ENCODE measurements around the gene CIITA.

The CIITA gene

GRCh38 chr16:10852948-10853347, 24.1 kb upstream of the CIITA start:
- DNase-seq, result no peak

- DNase-seq, result no peak
These were observed 21.0 kb upstream of the CIITA start for GRCh38 chr16:10856042-10856441.

GRCh38 chr16:10858203-10858602, 18.8 kb upstream of the CIITA start:
- DNase-seq, result no peak

- DNase-seq, result no peak
These were observed 18.0 kb upstream of the CIITA start for GRCh38 chr16:10859020-10859419.

GRCh38 chr16:10859658-10860057, 17.3 kb upstream of the CIITA start:
- no peak for DNase-seq

- peak; percentile 60 for DNase-seq
These were observed 14.6 kb upstream of the CIITA start for GRCh38 chr16:10862438-10862837.

- no peak for DNase-seq
These were observed 10.7 kb upstream of the CIITA start for GRCh38 chr16:10865991-10866966.

GRCh38 chr16:10867199-10867598, 9.8 kb upstream of the CIITA start:
- no peak for DNase-seq

GRCh38 chr16:10868104-10868595, 8.9 kb upstream of the CIITA start:
- DNase-seq, result no peak

- no peak for DNase-seq
These were observed 8.2 kb upstream of the CIITA start for GRCh38 chr16:10868596-10869469.

GRCh38 chr16:10870137-10870776, 6.7 kb upstream of the CIITA start:
- DNase-seq, result no peak

- no peak for DNase-seq
These were observed 6.2 kb upstream of the CIITA start for GRCh38 chr16:10870808-10871156.

GRCh38 chr16:10871157-10871991, 5.6 kb upstream of the CIITA start:
- peak; percentile 91 for DNase-seq

GRCh38 chr16:10876315-10876714, 687 bp upstream of the CIITA start:
- no peak for DNase-seq

GRCh38 chr16:10877472-10877946, 507 bp downstream of the CIITA start:
- no peak for DNase-seq

GRCh38 chr16:10878328-10878643, 1.3 kb downstream of the CIITA start:
- no peak for DNase-seq

GRCh38 chr16:10878644-10879501, 1.9 kb downstream of the CIITA start:
- DNase-seq, result no peak

- no peak for DNase-seq
These were observed 2.9 kb downstream of the CIITA start for GRCh38 chr16:10879681-10880589.

- DNase-seq, result no peak
These were observed 3.8 kb downstream of the CIITA start for GRCh38 chr16:10880594-10881452.

Data from fibroblast of skin of right quadriceps (primary cell).